ENCODE measurements around the gene ACP4. TPM values are rescaled to one million over a fixed set of nuclear protein-coding genes. Genes with fewer than 3 reads are reported as not detected.

Gene ACP4
- total RNA-seq, 1 experiment from 2014 or later, result not detected

GRCh38 chr19:50820086-50820485 is 29.9 kb downstream of the ACP4 start:
- no peaks in the 10 kb centered on the region for H3K36me3 ChIP-seq
- DNase-seq, result no peak
- no peaks in the 10 kb centered on the region for H3K9me3 ChIP-seq (replicated peaks)
- no peak overlapping the region for H3K4me3 ChIP-seq
- 0 out of 2 replicates have a peak, but pooled peaks cover 3% of the 10 kb centered on the region for H3K27me3 ChIP-seq
- peaks cover 11% of the 10 kb centered on the region; the same call in 1 of the 2 replicates for H3K4me1 ChIP-seq
- H3K27ac ChIP-seq, result no peak overlapping the region

GRCh38 chr19:50820549-50821247 is 30.5 kb downstream of the ACP4 start:
- H3K4me1 ChIP-seq, result peaks cover 11% of the 10 kb centered on the region; the same call in 1 of the 2 replicates
- H3K4me3 ChIP-seq, result no peak overlapping the region
- DNase-seq, result no peak
- no peaks in the 10 kb centered on the region for H3K9me3 ChIP-seq (replicated peaks)
- no peak overlapping the region for H3K27ac ChIP-seq
- H3K36me3 ChIP-seq, result no peaks in the 10 kb centered on the region
- H3K27me3 ChIP-seq, result 0 out of 2 replicates have a peak, but pooled peaks cover 3% of the 10 kb centered on the region

GRCh38 chr19:50821248-50821612 is 31.0 kb downstream of the ACP4 start:
- H3K9me3 ChIP-seq (replicated peaks), result no peaks in the 10 kb centered on the region
- no peak for DNase-seq
- H3K27ac ChIP-seq, result no peak overlapping the region
- no peaks in the 10 kb centered on the region for H3K36me3 ChIP-seq
- no peak overlapping the region for H3K4me3 ChIP-seq
- 0 out of 2 replicates have a peak, but pooled peaks cover 3% of the 10 kb centered on the region for H3K27me3 ChIP-seq
- peaks cover 11% of the 10 kb centered on the region; the same call in 1 of the 2 replicates for H3K4me1 ChIP-seq

- H3K4me1 ChIP-seq, result peaks cover 11% of the 10 kb centered on the region; the same call in 1 of the 2 replicates
- H3K27me3 ChIP-seq, result 0 out of 2 replicates have a peak, but pooled peaks cover 3% of the 10 kb centered on the region
- H3K4me3 ChIP-seq, result no peak overlapping the region
- no peak overlapping the region for H3K27ac ChIP-seq
- H3K36me3 ChIP-seq, result no peaks in the 10 kb centered on the region
- H3K9me3 ChIP-seq (replicated peaks), result no peaks in the 10 kb centered on the region
- DNase-seq, result no peak
Observed at GRCh38 chr19:50821622-50822021, 31.4 kb downstream of the ACP4 start.

GRCh38 chr19:50822661-50823208 is 32.5 kb downstream of the ACP4 start:
- H3K9me3 ChIP-seq (replicated peaks), result no peaks in the 10 kb centered on the region
- no peaks in the 10 kb centered on the region for H3K36me3 ChIP-seq
- H3K27ac ChIP-seq, result no peak overlapping the region
- H3K4me1 ChIP-seq, result peaks cover 11% of the 10 kb centered on the region; the same call in 1 of the 2 replicates
- no peak for DNase-seq
- no peak overlapping the region for H3K4me3 ChIP-seq
- H3K27me3 ChIP-seq, result 0 out of 2 replicates have a peak, but pooled peaks cover 3% of the 10 kb centered on the region

GRCh38 chr19:50823389-50824042 is 33.3 kb downstream of the ACP4 start, which contains the start of gene KLK1:
Gene KLK1, minus strand, starts transcription at chr19:50823787. Its CDS starts 39 bp downstream, at chr19:50823748.
- H3K27me3 ChIP-seq, result 0 out of 2 replicates have a peak, but pooled peaks cover 3% of the 10 kb centered on the region
- no peaks in the 10 kb centered on the region for H3K36me3 ChIP-seq
- DNase-seq, result peak; percentile 29 to 30
- no peaks in the 10 kb centered on the region for H3K9me3 ChIP-seq (replicated peaks)
- H3K4me1 ChIP-seq, result peaks cover 11% of the 10 kb centered on the region; the same call in 1 of the 2 replicates
- no peak within 1 kb of the TSS for H3K27ac ChIP-seq
- H3K4me3 ChIP-seq, result no peak within 1 kb of the TSS

GRCh38 chr19:50826492-50827240 is 36.5 kb downstream of the ACP4 start:
- DNase-seq, result no peak
- no peaks in the 10 kb centered on the region for H3K36me3 ChIP-seq
- H3K4me1 ChIP-seq, result peaks cover 30% of the 10 kb centered on the region
- H3K27ac ChIP-seq, result no peak overlapping the region
- H3K27me3 ChIP-seq, result no peaks in the 10 kb centered on the region
- H3K9me3 ChIP-seq (replicated peaks), result no peaks in the 10 kb centered on the region
- no peak overlapping the region for H3K4me3 ChIP-seq

- Histone ChIP-seq H3K9me3 (replicated peaks) (no peaks in the 10 kb centered on the region), H3K36me3 (no peaks in the 10 kb centered on the region)
Observed at GRCh38 chr19:50827476-50827875, 37.3 kb downstream of the ACP4 start.

GRCh38 chr19:50829801-50830200 is 39.6 kb downstream of the ACP4 start:
- Histone ChIP-seq H3K27ac (peak overlapping the region; percentile 16; the same call in 1 of the 2 replicates), H3K9me3 (replicated peaks) (no peaks in the 10 kb centered on the region), H3K27me3 (no peaks in the 10 kb centered on the region), H3K4me1 (peaks cover 20% of the 10 kb centered on the region), H3K4me3 (no peak overlapping the region), H3K36me3 (no peaks in the 10 kb centered on the region)
- no peak for DNase-seq

More at GRCh38 chr19:50827476-50827875, 37.3 kb downstream of the ACP4 start:
- DNase-seq, result no peak
- no peak overlapping the region for H3K4me3 ChIP-seq
- no peak overlapping the region for H3K27ac ChIP-seq
- H3K4me1 ChIP-seq, result peaks cover 30% of the 10 kb centered on the region
- no peaks in the 10 kb centered on the region for H3K27me3 ChIP-seq

GRCh38 chr19:50830266-50831025 is 40.2 kb downstream of the ACP4 start:
- Histone ChIP-seq H3K4me3 (no peak overlapping the region), H3K36me3 (no peaks in the 10 kb centered on the region), H3K27me3 (no peaks in the 10 kb centered on the region), H3K4me1 (peaks cover 20% of the 10 kb centered on the region), H3K9me3 (replicated peaks) (no peaks in the 10 kb centered on the region), H3K27ac (peak overlapping the region; percentile 16; the same call in 1 of the 2 replicates)
- peak; percentile 86 to 88 for DNase-seq

GRCh38 chr19:50831026-50831396 is 40.8 kb downstream of the ACP4 start:
- H3K9me3 ChIP-seq (replicated peaks), result no peaks in the 10 kb centered on the region
- no peaks in the 10 kb centered on the region for H3K36me3 ChIP-seq
- no peak for DNase-seq
- no peak overlapping the region; the same call in 1 of the 2 replicates for H3K27ac ChIP-seq
- no peak overlapping the region for H3K4me3 ChIP-seq
- peaks cover 20% of the 10 kb centered on the region for H3K4me1 ChIP-seq
- no peaks in the 10 kb centered on the region for H3K27me3 ChIP-seq

GRCh38 chr19:50832666-50833065 is 42.5 kb downstream of the ACP4 start:
- Histone ChIP-seq H3K27me3 (no peaks in the 10 kb centered on the region), H3K4me3 (no peak overlapping the region), H3K27ac (no peak overlapping the region), H3K9me3 (replicated peaks) (no peaks in the 10 kb centered on the region), H3K4me1 (peaks cover 20% of the 10 kb centered on the region), H3K36me3 (no peaks in the 10 kb centered on the region)
- DNase-seq, result no peak

- Histone ChIP-seq H3K36me3 (no peaks in the 10 kb centered on the region), H3K27me3 (no peaks in the 10 kb centered on the region), H3K27ac (no peak within 1 kb of the TSS), H3K9me3 (replicated peaks) (no peaks in the 10 kb centered on the region), H3K4me3 (no peak within 1 kb of the TSS), H3K4me1 (peaks cover 20% of the 10 kb centered on the region)
- DNase-seq, result no peak
Observed at GRCh38 chr19:50833117-50833801, 43.0 kb downstream of the ACP4 start, which contains the start of gene KLK15. Gene KLK15, minus strand, starts transcription at chr19:50833574. Its CDS starts 2,082 bp downstream, at chr19:50831492.
